K562 (cell line): ENCODE data around the gene FES. TPM values are rescaled to one million over a fixed set of nuclear protein-coding genes. Genes with fewer than 3 reads are reported as not detected.

ENCODE experiments used
- ATAC-seq: fragments of 200-7000 bp; cut with Tn5 transposase; 3 replicates; pipeline ENCODE4 v1.9.1; 2020; ENCODE audit warnings: moderate library complexity
- BruUV-seq: library from RNA; stranded (reverse); fragments of 400-500 nt; replicated peaks from 2 replicates; lab custom pipeline; 2021; lab: Mats Ljungman, UMichigan
- CTCF ChIA-PET: fragments of 300-600 bp; formaldehyde crosslinking; extraction: SDS; loops from one replicate; lab custom pipeline; 2021; ENCODE audit warnings: low intra/inter-chr PET ratio; lab: Yijun Ruan, JAX
- POLR2A ChIA-PET: fragments of 300-600, 350-650 bp; sonication (Branson Sonifier 250); formaldehyde crosslinking; extraction: SDS; loops from one replicate; lab custom pipeline; 2021; ENCODE audit warnings: antibody characterized with exemption, inconsistent platforms; lab: Yijun Ruan, JAX
- DNase-seq, 4 experiments: peaks; one replicate each; pipeline versions ENCODE4 v3.0.0 to v3.0.0-alpha.2; 2011 to 2018; ENCODE audit warnings: low spot score in 3 of 4, mixed read lengths in 3 of 4; ENCODE audit errors: extremely low read depth in 1 of 4
- FAIRE-seq: peaks from 2 replicates; lab custom pipeline; 2011; peaks lifted over from hg19 to GRCh38; lab: Jason Lieb, UNC
- H2AFZ ChIP-seq: 2 replicates; pipeline ENCODE4 v1.6.0; 2011; ENCODE audit warnings: low read depth, low read length, control low read depth, inconsistent platforms
- H3K27ac ChIP-seq: fragments of 200-600 bp; 3 replicates; pipeline ENCODE4 v1.8.0; 2011; ENCODE audit warnings: low read depth, mild to moderate bottlenecking, control low read depth, inconsistent platforms, low read length, moderate library complexity, mixed read lengths; ENCODE audit errors: extremely low read depth
- H3K27me3 ChIP-seq, 2 experiments: fragments of 300-600 bp in 1 of 2; 2 replicates in 1 of 2; 3 replicates in 1 of 2; pipeline versions ENCODE4 v1.6.0 to v1.8.0; 2011; ENCODE audit warnings: inconsistent platforms in 2 of 2, low read length in 2 of 2, mild to moderate bottlenecking in 1 of 2, mixed read lengths in 1 of 2, moderate library complexity in 1 of 2; ENCODE audit not compliant: control insufficient read depth in 2 of 2, insufficient read depth in 2 of 2
- H3K36me3 ChIP-seq: fragments of 300-600 bp; 3 replicates; pipeline ENCODE4 v1.8.0; 2011; ENCODE audit warnings: mild to moderate bottlenecking, low read length, inconsistent platforms; ENCODE audit not compliant: control insufficient read depth, insufficient read depth
- H3K4me1 ChIP-seq, 2 experiments: fragments of 200-600 bp in 1 of 2; replicated peaks in 1 of 2; 2 replicates in 1 of 2; 3 replicates in 1 of 2; pipeline versions ENCODE4 v1.5.1 to v1.8.0; 2011; ENCODE audit warnings: inconsistent platforms in 2 of 2, low read length in 2 of 2, mild to moderate bottlenecking in 1 of 2, mixed read lengths in 1 of 2, moderate library complexity in 1 of 2; ENCODE audit not compliant: control insufficient read depth in 2 of 2, insufficient read depth in 2 of 2
- H3K4me2 ChIP-seq: 2 replicates; pipeline ENCODE4 v1.6.1; 2011; ENCODE audit warnings: low read length, control low read depth, inconsistent platforms, mixed read lengths; ENCODE audit not compliant: insufficient read depth
- H3K4me3 ChIP-seq: fragments of 200-600 bp; sonication (generic), shearing (Covaris generic); 2 replicates; pipeline ENCODE4 v1.5.1; 2016; ENCODE audit warnings: control low read depth, inconsistent platforms
- H3K79me2 ChIP-seq: fragments of 200-600 bp; 3 replicates; pipeline ENCODE4 v1.8.0; 2011; ENCODE audit warnings: low read length, inconsistent platforms; ENCODE audit not compliant: control insufficient read depth, insufficient read depth
- H3K9ac ChIP-seq, 2 experiments: 2 replicates each; pipeline versions ENCODE4 v1.6.0 to v1.6.1; 2011; ENCODE audit warnings: low read depth in 2 of 2, low read length in 2 of 2, control low read depth in 1 of 2, inconsistent platforms in 1 of 2, mild to moderate bottlenecking in 1 of 2, mixed read lengths in 1 of 2; ENCODE audit not compliant: insufficient read depth in 1 of 2
- H3K9me1 ChIP-seq: one replicate; pipeline ENCODE4 v1.6.0; 2011; ENCODE audit warnings: inconsistent platforms, mild to moderate bottlenecking, low read length, moderate library complexity; ENCODE audit not compliant: control insufficient read depth, insufficient read depth
- H3K9me3 ChIP-seq: replicated peaks from 2 replicates; pipeline ENCODE4 v1.5.1; 2011; ENCODE audit warnings: low read depth, low read length, inconsistent platforms; ENCODE audit not compliant: control insufficient read depth, insufficient read depth
- H4K20me1 ChIP-seq: replicated peaks from 2 replicates; pipeline ENCODE4 v1.6.1; 2011; ENCODE audit warnings: low read length, inconsistent platforms, mixed read lengths; ENCODE audit not compliant: control insufficient read depth, insufficient read depth
- ARID1B ChIP-seq: fragments of 450-650 bp; IDR thresholded peaks from 2 replicates; pipeline ENCODE4 v1.6.1; 2016; ENCODE audit warnings: antibody characterized with exemption, mild to moderate bottlenecking, inconsistent platforms
- CCAR2 ChIP-seq: fragments of 200-400 bp; formaldehyde crosslinking; IDR thresholded peaks from 2 replicates; pipeline ENCODE4 v1.6.1; 2017; ENCODE audit warnings: mild to moderate bottlenecking, low read depth, low read length
- FOXJ3 ChIP-seq: sonication (generic); formaldehyde crosslinking; IDR thresholded peaks from 2 replicates; pipeline ENCODE4 v1.4.0; 2020; ENCODE audit warnings: mild to moderate bottlenecking, missing genetic modification reagents
- JUNB ChIP-seq: fragments of 450-650 bp; formaldehyde crosslinking; conservative IDR thresholded peaks from 2 replicates; pipeline ENCODE4 v1.4.0; 2020; ENCODE audit warnings: mild to moderate bottlenecking
- LCOR ChIP-seq: sonication (generic); formaldehyde crosslinking; IDR thresholded peaks from 2 replicates; pipeline ENCODE4 v1.8.0; 2022; ENCODE audit warnings: mild to moderate bottlenecking, missing genetic modification reagents
- MEIS2 ChIP-seq: fragments of 450-650 bp; IDR thresholded peaks from 2 replicates; pipeline ENCODE4 v1.6.1; 2014; ENCODE audit warnings: mild to moderate bottlenecking; ENCODE audit not compliant: partially characterized antibody
- NCOA2 ChIP-seq, 2 experiments: fragments of 450-650 bp; IDR thresholded peaks; 2 replicates each; pipeline ENCODE4 v1.6.1; 2018; ENCODE audit warnings: mild to moderate bottlenecking in 2 of 2, moderate library complexity in 1 of 2; ENCODE audit not compliant: partially characterized antibody in 2 of 2
- SMAD1 ChIP-seq: fragments of 150-350 bp; IDR thresholded peaks from 2 replicates; pipeline ENCODE4 v1.6.1; 2014; ENCODE audit warnings: low read length, low read depth; ENCODE audit not compliant: partially characterized antibody
- SMAD4 ChIP-seq: fragments of 250-450 bp; sonication (Bioruptor Pico); conservative IDR thresholded peaks from 2 replicates; pipeline ENCODE4 v1.8.0; 2021; ENCODE audit warnings: inconsistent platforms, mild to moderate bottlenecking, moderate library complexity
- SNIP1 ChIP-seq: fragments of 450-650 bp; IDR thresholded peaks from 2 replicates; pipeline ENCODE4 v1.7.1; 2017; ENCODE audit warnings: low read depth, mild to moderate bottlenecking
- STAG1 ChIP-seq: sonication (generic); formaldehyde crosslinking; IDR thresholded peaks from 2 replicates; pipeline ENCODE4 v1.5.0; 2020; ENCODE audit warnings: missing genetic modification reagents, borderline replicate concordance
- XRCC3 ChIP-seq: fragments of 450-650 bp; IDR thresholded peaks from 2 replicates; pipeline ENCODE4 v1.6.1; 2017; ENCODE audit warnings: mild to moderate bottlenecking, moderate library complexity
- ZNF766 ChIP-seq: fragments of 200-800 bp; sonication (Bioruptor generic); conservative IDR thresholded peaks from 2 replicates; pipeline ENCODE4 v1.6.1; 2016; ENCODE audit warnings: missing genetic modification characterization, missing compliant biosample characterization
- WGBS: fragments of 100-300 bp; shearing (Covaris generic); methylation state at CpG from one replicate; pipeline ENCODE4 v1.1.6; 2016; ENCODE audit warnings: low coverage, mixed read lengths; ENCODE audit not compliant: insufficient coverage; ENCODE audit errors: missing lambda C conversion rate; 5-methylcytosine and 5-hydroxymethylcytosine counted together
- in situ Hi-C: fragments of 300-500 bp; cut with MboI; formaldehyde crosslinking; loops from 4 replicates; pipeline ENCODE4 v1.15.0; 2018; ENCODE audit warnings: inconsistent platforms, mixed read lengths
- intact Hi-C: fragments of 100-400 bp; cut with micrococcal nuclease; formaldehyde crosslinking; loops from 2 replicates; pipeline ENCODE4 v1.14.2; 2022
- polyA plus RNA-seq, 8 experiments: library from polyadenylated mRNA; depleted of rRNA in 4 of 8; stranded (reverse) in 5 of 8; unstranded in 3 of 8; fragments of >200 nt; fragmentation: Nextera tagmentation in 2 of 8; fragmentation: Illumina TruSeq in 1 of 8; extraction: Ambion mirVana in 2 of 8; extraction: Trizol in 1 of 8; gene quantifications; 2 replicates each; pipeline versions ENCODE4 v1.2.1 to v1.2.3, GENCODE V29; 2011 to 2014; ENCODE audit warnings: inconsistent platforms in 1 of 8, missing spikeins in 1 of 8
- total RNA-seq, 7 experiments: library from RNA; depleted of rRNA in 6 of 7; stranded (reverse); fragments of >200 nt in 6 of 7; fragmentation: Illumina TruSeq in 2 of 7; extraction: Trizol in 2 of 7; gene quantifications; 2 replicates each; pipeline versions ENCODE4 v1.2.1 to v1.2.3, GENCODE V29; 2011 to 2021; ENCODE audit warnings: low replicate concordance in 1 of 7
- TF ChIP-seq, protein P1 (sequence below): IDR thresholded peaks from 2 replicates; pipeline ENCODE4 v1.6.1; 2016; ENCODE audit warnings: missing genetic modification characterization, missing compliant biosample characterization
- TF ChIP-seq, protein P2 (sequence below), 2 experiments: fragments of 150-350 bp in 1 of 2; IDR thresholded peaks; 2 replicates each; pipeline ENCODE4 v1.6.1; 2012 to 2016; ENCODE audit warnings: low read depth in 2 of 2, low read length in 2 of 2, mild to moderate bottlenecking in 1 of 2, moderate library complexity in 1 of 2
- TF ChIP-seq, protein P3 (sequence below): conservative IDR thresholded peaks from 2 replicates; pipeline ENCODE4 v1.6.1; 2011; ENCODE audit warnings: low read depth, mild to moderate bottlenecking, low read length; ENCODE audit not compliant: control insufficient read depth

Gene FES
- total and polyA plus RNA-seq, 9 of the 15 experiments (the other 6 are each of a cell fraction or from before 2014, with no cell fraction given), result 0.38 to 2.6 (median 0.82) TPM

DNA sequence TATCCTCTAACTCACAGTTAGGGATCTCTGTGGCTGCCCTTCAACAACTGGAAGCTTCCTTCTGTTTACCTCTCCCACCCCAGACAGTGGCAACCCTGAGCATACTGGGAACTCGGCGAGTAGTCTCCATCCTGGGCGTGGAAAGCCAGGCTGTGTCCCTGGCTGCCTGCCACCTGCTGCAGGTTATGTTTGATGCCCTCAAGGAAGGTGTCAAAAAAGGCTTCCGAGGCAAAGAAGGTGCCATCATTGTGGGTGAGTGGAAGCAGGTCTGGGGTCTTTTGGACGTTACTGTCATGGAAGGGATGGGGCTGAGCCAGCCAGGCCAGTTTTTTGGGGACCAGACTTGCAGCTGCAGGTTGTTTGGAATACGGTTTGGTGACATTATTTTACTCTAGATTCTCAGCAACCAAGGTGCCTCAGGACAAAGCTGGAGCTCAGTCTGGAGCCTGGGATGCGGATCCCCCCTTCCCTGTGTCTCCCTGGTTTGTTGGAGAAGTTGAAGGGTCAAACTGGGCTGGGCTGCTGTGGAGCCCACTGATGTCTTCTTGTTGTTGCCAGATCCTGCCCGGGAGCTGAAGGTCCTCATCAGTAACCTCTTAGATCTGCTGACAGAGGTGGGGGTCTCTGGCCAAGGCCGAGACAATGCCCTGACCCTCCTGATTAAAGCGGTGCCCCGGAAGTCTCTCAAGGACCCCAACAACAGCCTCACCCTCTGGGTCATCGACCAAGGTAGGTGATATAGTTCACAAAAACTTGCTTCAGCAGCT, 58.2 kb downstream of the FES start:
- H4K20me1 ChIP-seq, result 0 out of 2 replicates have a peak, but pooled peaks cover 5% of the 10 kb centered on the region
- no peak for FAIRE-seq
- TF ChIP-seq ZNF766 (CRISPR knock-in tag), result no peak
- TF ChIP-seq, protein P1, sequence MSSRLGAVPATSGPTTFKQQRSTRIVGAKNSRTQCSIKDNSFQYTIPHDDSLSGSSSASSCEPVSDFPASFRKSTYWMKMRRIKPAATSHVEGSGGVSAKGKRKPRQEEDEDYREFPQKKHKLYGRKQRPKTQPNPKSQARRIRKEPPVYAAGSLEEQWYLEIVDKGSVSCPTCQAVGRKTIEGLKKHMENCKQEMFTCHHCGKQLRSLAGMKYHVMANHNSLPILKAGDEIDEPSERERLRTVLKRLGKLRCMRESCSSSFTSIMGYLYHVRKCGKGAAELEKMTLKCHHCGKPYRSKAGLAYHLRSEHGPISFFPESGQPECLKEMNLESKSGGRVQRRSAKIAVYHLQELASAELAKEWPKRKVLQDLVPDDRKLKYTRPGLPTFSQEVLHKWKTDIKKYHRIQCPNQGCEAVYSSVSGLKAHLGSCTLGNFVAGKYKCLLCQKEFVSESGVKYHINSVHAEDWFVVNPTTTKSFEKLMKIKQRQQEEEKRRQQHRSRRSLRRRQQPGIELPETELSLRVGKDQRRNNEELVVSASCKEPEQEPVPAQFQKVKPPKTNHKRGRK (tag), result no peak
- TF ChIP-seq NCOA2 (IDR thresholded peaks at IDR 0.05; ENCODE audit: partially characterized antibody in 2 of 2), result no peak
- no peak for TF ChIP-seq XRCC3
- no peak for TF ChIP-seq LCOR (CRISPR knock-in tag)
- TF ChIP-seq SMAD4 (CRISPR knock-in tag), result no peak
- no peak for TF ChIP-seq STAG1 (CRISPR knock-in tag)
- no peak for TF ChIP-seq JUNB
- no peak for TF ChIP-seq SMAD1
- TF ChIP-seq SNIP1, result no peak
- no peak for TF ChIP-seq ARID1B
- TF ChIP-seq, protein P2, sequence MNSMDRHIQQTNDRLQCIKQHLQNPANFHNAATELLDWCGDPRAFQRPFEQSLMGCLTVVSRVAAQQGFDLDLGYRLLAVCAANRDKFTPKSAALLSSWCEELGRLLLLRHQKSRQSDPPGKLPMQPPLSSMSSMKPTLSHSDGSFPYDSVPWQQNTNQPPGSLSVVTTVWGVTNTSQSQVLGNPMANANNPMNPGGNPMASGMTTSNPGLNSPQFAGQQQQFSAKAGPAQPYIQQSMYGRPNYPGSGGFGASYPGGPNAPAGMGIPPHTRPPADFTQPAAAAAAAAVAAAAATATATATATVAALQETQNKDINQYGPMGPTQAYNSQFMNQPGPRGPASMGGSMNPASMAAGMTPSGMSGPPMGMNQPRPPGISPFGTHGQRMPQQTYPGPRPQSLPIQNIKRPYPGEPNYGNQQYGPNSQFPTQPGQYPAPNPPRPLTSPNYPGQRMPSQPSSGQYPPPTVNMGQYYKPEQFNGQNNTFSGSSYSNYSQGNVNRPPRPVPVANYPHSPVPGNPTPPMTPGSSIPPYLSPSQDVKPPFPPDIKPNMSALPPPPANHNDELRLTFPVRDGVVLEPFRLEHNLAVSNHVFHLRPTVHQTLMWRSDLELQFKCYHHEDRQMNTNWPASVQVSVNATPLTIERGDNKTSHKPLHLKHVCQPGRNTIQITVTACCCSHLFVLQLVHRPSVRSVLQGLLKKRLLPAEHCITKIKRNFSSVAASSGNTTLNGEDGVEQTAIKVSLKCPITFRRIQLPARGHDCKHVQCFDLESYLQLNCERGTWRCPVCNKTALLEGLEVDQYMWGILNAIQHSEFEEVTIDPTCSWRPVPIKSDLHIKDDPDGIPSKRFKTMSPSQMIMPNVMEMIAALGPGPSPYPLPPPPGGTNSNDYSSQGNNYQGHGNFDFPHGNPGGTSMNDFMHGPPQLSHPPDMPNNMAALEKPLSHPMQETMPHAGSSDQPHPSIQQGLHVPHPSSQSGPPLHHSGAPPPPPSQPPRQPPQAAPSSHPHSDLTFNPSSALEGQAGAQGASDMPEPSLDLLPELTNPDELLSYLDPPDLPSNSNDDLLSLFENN (IDR thresholded peaks at IDR 0.05; ENCODE audit: low read depth in 2 of 2, low read length in 2 of 2), result no peak
- TF ChIP-seq MEIS2, result no peak
- TF ChIP-seq, protein P3, sequence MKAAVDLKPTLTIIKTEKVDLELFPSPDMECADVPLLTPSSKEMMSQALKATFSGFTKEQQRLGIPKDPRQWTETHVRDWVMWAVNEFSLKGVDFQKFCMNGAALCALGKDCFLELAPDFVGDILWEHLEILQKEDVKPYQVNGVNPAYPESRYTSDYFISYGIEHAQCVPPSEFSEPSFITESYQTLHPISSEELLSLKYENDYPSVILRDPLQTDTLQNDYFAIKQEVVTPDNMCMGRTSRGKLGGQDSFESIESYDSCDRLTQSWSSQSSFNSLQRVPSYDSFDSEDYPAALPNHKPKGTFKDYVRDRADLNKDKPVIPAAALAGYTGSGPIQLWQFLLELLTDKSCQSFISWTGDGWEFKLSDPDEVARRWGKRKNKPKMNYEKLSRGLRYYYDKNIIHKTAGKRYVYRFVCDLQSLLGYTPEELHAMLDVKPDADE, result no peak
- TF ChIP-seq FOXJ3, result no peak
- no peak for TF ChIP-seq CCAR2

More for the DNA sequence above, 58.2 kb downstream of the FES start:
- H2AFZ ChIP-seq, result no peak overlapping the region
- in situ Hi-C loops (no loop called here), intact Hi-C loops (no loop called here)
- BruUV-seq, result no TSS peak
- no peak overlapping the region for H3K4me3 ChIP-seq
- CTCF ChIA-PET, result no interaction called here
- peaks cover 1 to 13% of the 10 kb centered on the region in 2 experiments; a peak in 4 of 5 replicates for H3K4me1 ChIP-seq
- no peak for DNase-seq
- peaks cover 84% of the 10 kb centered on the region; the same call in 2 of the 3 replicates for H3K36me3 ChIP-seq
- no peak for ATAC-seq
- no peaks in the 10 kb centered on the region for H3K9me3 ChIP-seq
- H3K27ac ChIP-seq, result no peak overlapping the region
- WGBS, result 92% methylated on average over 12 of the region's 12 CpGs
- no peaks in the 10 kb centered on the region for H3K27me3 ChIP-seq
- H3K4me2 ChIP-seq, result no peak overlapping the region
- H3K9me1 ChIP-seq, result no peaks in the 10 kb centered on the region
- peaks cover 2% of the 10 kb centered on the region; the same call in 1 of the 3 replicates for H3K79me2 ChIP-seq
- peak overlapping the region in 1 of 2 experiments; percentile 41; a peak in 1 of 4 replicates for H3K9ac ChIP-seq
- POLR2A ChIA-PET, result interaction anchor here (0.6 to 2.3 kb wide), 4 partner anchors 11 to 164 kb away, joined by 3 to 9 read pairs (median 4); partner anchors contain the start of gene RCCD1
